Thymus (tissue), 14 donors: ENCODE results near the gene UBN2. TPM values are rescaled to one million over a fixed set of nuclear protein-coding genes. Genes with fewer than 3 reads are reported as not detected.

Experiments
- DNase-seq, 9 donors: peaks; one replicate each; pipeline ENCODE4 v3.0.0-alpha.2; 2013; ENCODE audit warnings: low spot score in 9 of 9, low read depth in 6 of 9, missing footprints in 1 of 9
- H3K27ac ChIP-seq, 2 donors: one replicate each; pipeline ENCODE4 v1.5.1; 2013; ENCODE audit warnings: control low read depth in 1 of 2, low read depth in 1 of 2, low read length in 1 of 2, mild to moderate bottlenecking in 1 of 2, moderate library complexity in 1 of 2
- H3K27me3 ChIP-seq, 2 donors: one replicate each; pipeline ENCODE4 v1.5.1; 2013; ENCODE audit warnings: low read length in 1 of 2; ENCODE audit not compliant: control insufficient read depth in 2 of 2, insufficient read depth in 1 of 2
- H3K36me3 ChIP-seq, 2 donors: one replicate each; pipeline ENCODE4 v1.5.1; 2013; ENCODE audit warnings: low read length in 1 of 2, mild to moderate bottlenecking in 1 of 2, moderate library complexity in 1 of 2; ENCODE audit not compliant: control insufficient read depth in 2 of 2, insufficient read depth in 2 of 2
- H3K4me1 ChIP-seq, 2 donors: one replicate each; pipeline ENCODE4 v1.5.1; 2013; ENCODE audit warnings: low read length in 2 of 2; ENCODE audit not compliant: control insufficient read depth in 2 of 2, insufficient read depth in 2 of 2
- H3K4me3 ChIP-seq, 2 donors: one replicate each; pipeline ENCODE4 v1.5.1; 2013; ENCODE audit warnings: low read length in 2 of 2, control low read depth in 1 of 2, mild to moderate bottlenecking in 1 of 2
- H3K9me3 ChIP-seq, 2 donors: one replicate each; pipeline ENCODE4 v1.5.1; 2013; ENCODE audit warnings: low read length in 1 of 2, mild to moderate bottlenecking in 1 of 2; ENCODE audit not compliant: control insufficient read depth in 2 of 2, insufficient read depth in 1 of 2
- WGBS: extraction: QIAGEN DNeasy Blood & Tissue Kit; methylation state at CpG from one replicate; pipeline ENCODE4 v1.1.7; 2013; 5-methylcytosine and 5-hydroxymethylcytosine counted together
- long read RNA-seq, 10 donors: transcript quantifications; one replicate each; lab custom pipeline, GENCODE V29; 2026
- polyA plus RNA-seq: library from polyadenylated mRNA; stranded (reverse); fragments of 200-250 nt; gene quantifications from one replicate; pipeline ENCODE4 v1.2.3, GENCODE V29; 2013
- total RNA-seq: library from RNA; stranded (reverse); fragments of 120-200 nt; gene quantifications from one replicate; pipeline ENCODE4 v1.2.4, GENCODE V29; 2013
- donor health status: healthy.

Gene UBN2
- total RNA-seq = 3.8 TPM
- 4.3 TPM for polyA plus RNA-seq
- long read RNA-seq, donor 1 = 0 reads
- long read RNA-seq, donor 2 = 0 reads
- long read RNA-seq, donor 3, full-length matches to known transcripts = 1 of 1 reads
- long read RNA-seq, donor 3, partial matches to known transcripts = 0 of 1 reads
- long read RNA-seq, donor 3, other reads (novel, unspliced or antisense) = 0 of 1 reads
- long read RNA-seq, donor 4 = 0 reads
- long read RNA-seq, donor 5, full-length matches to known transcripts = 1 of 1 reads
- long read RNA-seq, donor 5, partial matches to known transcripts = 0 of 1 reads
- long read RNA-seq, donor 5, other reads (novel, unspliced or antisense) = 0 of 1 reads
- long read RNA-seq, donor 6, full-length matches to known transcripts = 1 of 1 reads
- long read RNA-seq, donor 6, partial matches to known transcripts = 0 of 1 reads
- long read RNA-seq, donor 6, other reads (novel, unspliced or antisense) = 0 of 1 reads
- long read RNA-seq, donor 7, full-length matches to known transcripts = 1 of 1 reads
- long read RNA-seq, donor 7, partial matches to known transcripts = 0 of 1 reads
- long read RNA-seq, donor 7, other reads (novel, unspliced or antisense) = 0 of 1 reads
- long read RNA-seq, donor 8 = 0 reads
- long read RNA-seq, donor 9, full-length matches to known transcripts = 1 of 1 reads
- long read RNA-seq, donor 9, partial matches to known transcripts = 0 of 1 reads
- long read RNA-seq, donor 9, other reads (novel, unspliced or antisense) = 0 of 1 reads
- long read RNA-seq, donor 10 = 0 reads

DNA sequence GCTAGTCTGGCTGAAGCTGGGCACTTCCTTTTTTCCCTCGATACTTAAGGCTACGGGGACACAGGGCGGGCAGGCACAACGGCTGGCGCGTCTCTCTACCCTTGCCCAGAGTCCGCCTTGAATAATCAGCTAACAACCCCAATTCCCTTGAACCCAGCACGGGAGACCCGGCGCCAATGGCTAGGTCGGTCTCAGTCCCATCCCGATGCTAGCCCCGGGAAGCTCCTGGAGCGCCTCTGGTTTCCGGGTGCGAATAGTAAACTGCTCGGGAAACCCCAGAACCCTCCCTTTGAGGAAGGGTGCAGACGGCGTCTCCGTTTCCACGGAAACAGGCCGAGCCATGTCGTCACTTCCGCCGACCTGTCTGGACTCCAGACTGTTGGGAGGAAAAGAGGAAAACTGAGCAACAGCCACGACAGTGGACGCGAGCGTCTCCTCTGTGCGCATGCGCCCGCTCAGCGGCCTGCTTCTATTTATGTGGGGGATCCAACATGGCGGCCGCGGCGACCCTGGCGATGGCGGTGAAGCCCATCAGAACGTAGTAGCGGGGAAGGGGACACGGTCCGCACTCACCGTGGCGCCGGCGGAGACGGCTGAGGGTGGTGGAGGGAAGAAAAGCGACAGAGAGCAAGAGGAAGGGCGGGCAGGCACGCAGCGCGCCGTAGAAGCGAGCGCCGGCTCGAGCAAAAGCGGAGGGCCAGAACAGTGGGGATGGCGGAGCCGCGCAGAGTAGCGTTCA, at the start of gene UBN2:
TSS of gene UBN2 (plus strand) at position 464 of the 739 bp plus-strand sequence. CDS start at position 712, 248 bp downstream.
- H3K4me3 ChIP-seq = peak within 1 kb of the TSS; percentile 92
- under 1% methylated on average over 63 of the region's 63 CpGs for WGBS

GRCh38 chr7:139181404-139181803, 49.6 kb upstream of the UBN2 start:
- WGBS = 95% methylated on average over 2 of the region's 2 CpGs
- Histone ChIP-seq H3K27ac (no peak overlapping the region), H3K27me3 (no peaks in the 10 kb centered on the region), H3K9me3 (no peaks in the 10 kb centered on the region), H3K4me3 (no peak overlapping the region), H3K36me3 (no peaks in the 10 kb centered on the region), H3K4me1 (no peaks in the 10 kb centered on the region)
- DNase-seq = no peak

More for the DNA sequence above, at the start of gene UBN2:
- Histone ChIP-seq H3K4me1 (peaks cover 3 to 9% of the 10 kb centered on the region in 2 donors), H3K27me3 (peaks cover 2 to 10% of the 10 kb centered on the region in 2 donors), H3K27ac (peak within 1 kb of the TSS; percentile 72 to 94), H3K36me3 (no peaks in the 10 kb centered on the region), H3K9me3 (no peaks in the 10 kb centered on the region)
- peak; percentile 86 to 95 (median 91) for DNase-seq

DNA sequence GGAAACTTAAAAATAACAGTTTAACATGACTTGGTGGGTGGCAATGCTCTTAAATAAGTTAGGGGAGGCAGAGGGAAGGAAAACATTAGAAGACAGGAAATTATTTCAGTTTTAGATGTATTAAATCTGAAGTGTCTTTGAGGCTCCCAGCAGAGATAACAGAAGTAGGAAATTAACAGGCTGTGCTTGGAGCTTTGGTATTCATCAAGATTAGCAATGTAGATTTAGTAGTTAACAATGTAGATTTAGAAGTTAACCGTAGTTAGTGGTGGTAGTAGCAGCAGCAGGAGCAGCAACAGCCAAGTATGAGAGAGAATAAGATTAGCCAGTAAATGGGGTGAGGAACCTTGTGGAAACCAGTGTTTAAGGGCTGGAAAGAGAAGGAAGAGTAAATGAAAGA, 48.7 kb upstream of the UBN2 start:
- Histone ChIP-seq H3K36me3 (no peaks in the 10 kb centered on the region), H3K4me3 (no peak overlapping the region), H3K4me1 (no peaks in the 10 kb centered on the region), H3K27ac (no peak overlapping the region), H3K9me3 (no peaks in the 10 kb centered on the region), H3K27me3 (no peaks in the 10 kb centered on the region)
- WGBS = 60% methylated on average over 1 of the region's 1 CpG
- no peak for DNase-seq

DNA sequence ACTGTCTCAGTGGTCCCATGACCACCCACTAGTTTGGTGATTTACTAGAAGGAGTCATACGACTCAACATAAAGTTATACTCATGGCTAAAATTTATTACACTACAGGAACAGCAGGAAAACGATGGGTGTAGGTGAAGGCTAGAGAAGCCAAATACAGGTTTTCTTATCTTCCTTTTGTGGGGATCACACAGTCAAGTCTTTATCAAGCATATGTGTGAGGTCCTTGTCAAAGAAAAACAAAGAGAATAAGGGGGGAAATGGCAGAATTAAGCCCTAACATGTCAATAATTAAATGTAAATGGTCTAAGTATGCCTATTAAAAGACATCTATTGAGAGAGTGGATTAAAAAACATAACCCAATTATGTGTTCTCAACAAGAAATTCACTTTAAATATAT, 47.8 kb upstream of the UBN2 start:
- H3K4me3 ChIP-seq = no peak overlapping the region
- 62% methylated on average over 2 of the region's 2 CpGs for WGBS
- H3K4me1 ChIP-seq = no peaks in the 10 kb centered on the region
- no peaks in the 10 kb centered on the region for H3K9me3 ChIP-seq
- no peaks in the 10 kb centered on the region for H3K27me3 ChIP-seq
- no peaks in the 10 kb centered on the region for H3K36me3 ChIP-seq
- DNase-seq = no peak
- H3K27ac ChIP-seq = no peak overlapping the region

DNA sequence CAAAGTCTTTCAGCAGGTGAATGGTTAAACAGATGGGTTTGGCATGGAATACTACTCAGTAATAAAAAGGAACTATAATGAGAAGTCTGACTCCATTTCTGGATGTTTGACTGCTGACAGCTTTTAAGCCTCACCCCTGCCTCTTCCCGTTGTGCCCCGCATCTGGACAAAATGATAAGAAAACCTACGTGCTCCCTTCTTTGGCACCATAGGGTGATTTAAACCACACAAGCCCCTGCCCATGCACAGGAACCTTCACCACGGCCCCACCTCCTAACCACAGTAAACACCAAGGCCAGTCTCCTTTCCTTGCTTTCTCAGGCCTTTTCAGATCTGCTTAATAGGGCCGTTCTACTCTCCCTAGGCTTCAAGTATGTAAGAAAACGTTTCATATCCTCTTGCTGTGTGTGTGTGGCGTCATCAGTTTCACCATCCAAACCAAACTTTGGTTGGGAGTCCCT, 47.1 kb upstream of the UBN2 start:
- 43% methylated on average over 7 of the region's 7 CpGs for WGBS

GRCh38 chr7:139186146-139186545, 44.9 kb upstream of the UBN2 start:
- Histone ChIP-seq H3K4me3 (no peak overlapping the region), H3K27me3 (no peaks in the 10 kb centered on the region), H3K27ac (no peak overlapping the region), H3K36me3 (no peaks in the 10 kb centered on the region), H3K4me1 (no peaks in the 10 kb centered on the region), H3K9me3 (no peaks in the 10 kb centered on the region)
- DNase-seq = no peak
- WGBS = 97% methylated on average over 2 of the region's 2 CpGs

More for the DNA sequence above, 47.1 kb upstream of the UBN2 start:
- no peaks in the 10 kb centered on the region for H3K9me3 ChIP-seq
- H3K4me1 ChIP-seq = no peaks in the 10 kb centered on the region
- no peak overlapping the region for H3K27ac ChIP-seq
- H3K27me3 ChIP-seq = no peaks in the 10 kb centered on the region
- no peaks in the 10 kb centered on the region for H3K36me3 ChIP-seq
- no peak for DNase-seq
- no peak overlapping the region for H3K4me3 ChIP-seq

- no peaks in the 10 kb centered on the region for H3K4me1 ChIP-seq
- H3K27me3 ChIP-seq = no peaks in the 10 kb centered on the region
- H3K9me3 ChIP-seq = no peaks in the 10 kb centered on the region
- no peaks in the 10 kb centered on the region for H3K36me3 ChIP-seq
- 98% methylated on average over 3 of the region's 3 CpGs for WGBS
- DNase-seq = no peak
- H3K27ac ChIP-seq = no peak overlapping the region
- no peak overlapping the region for H3K4me3 ChIP-seq
Observed at GRCh38 chr7:139189357-139189756, 41.7 kb upstream of the UBN2 start.

DNA sequence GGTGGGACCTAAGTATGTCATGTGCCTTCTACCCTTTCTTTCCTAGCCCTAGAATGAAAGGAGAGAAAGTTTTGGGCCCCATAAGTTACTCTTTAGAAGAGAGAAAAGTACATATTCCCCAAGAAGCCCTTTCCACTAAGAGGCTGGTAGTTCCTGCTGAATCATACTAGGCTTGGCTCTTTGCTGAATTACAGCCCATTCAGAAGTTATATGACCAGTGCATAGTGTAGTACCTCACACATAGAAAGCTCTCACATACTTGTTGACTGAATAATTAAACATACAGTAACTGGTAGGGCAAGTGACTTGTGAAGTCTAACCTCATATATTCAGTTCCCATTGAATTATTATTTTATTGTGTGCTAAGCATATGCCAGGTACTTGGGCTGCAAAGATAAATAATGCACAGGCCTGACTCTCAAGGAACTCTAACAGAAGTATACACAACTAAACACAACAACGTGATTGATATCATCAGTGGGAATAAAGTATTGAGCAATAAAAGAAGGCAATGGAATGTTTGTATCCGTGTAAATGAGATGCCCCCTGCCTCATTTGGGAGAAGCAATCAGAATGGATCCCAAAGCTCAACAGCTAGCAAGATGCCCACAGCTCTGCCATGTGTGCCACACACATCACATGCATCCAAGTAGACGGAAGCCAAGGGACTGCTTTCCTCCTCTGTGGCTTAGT, 38.9 kb upstream of the UBN2 start:
- no peaks in the 10 kb centered on the region for H3K9me3 ChIP-seq
- H3K27me3 ChIP-seq = no peaks in the 10 kb centered on the region
- 78% methylated on average over 3 of the region's 3 CpGs for WGBS
- no peak overlapping the region for H3K4me3 ChIP-seq
- no peaks in the 10 kb centered on the region for H3K36me3 ChIP-seq
- DNase-seq = no peak
- no peak overlapping the region for H3K27ac ChIP-seq
- H3K4me1 ChIP-seq = no peaks in the 10 kb centered on the region
